ENCODE data around the gene YEATS2. TPM values are rescaled to one million over a fixed set of nuclear protein-coding genes. Genes with fewer than 3 reads are reported as not detected.

Gene YEATS2
- total RNA-seq, 1 donor from 2014 or later = 23.8 TPM

GRCh38 chr3:183854318-183855035 is 156.9 kb downstream of the YEATS2 start:
- H3K4me1 ChIP-seq = no peaks in the 10 kb centered on the region
- intact Hi-C loops (cut with DNase I) = no loop called here
- H3K4me3 ChIP-seq = no peak overlapping the region
- H3K27ac ChIP-seq = no peak overlapping the region
- TF ChIP-seq POLR2AphosphoS5 (IDR thresholded peaks at IDR 0.05; ENCODE audit: insufficient read depth in 1 of 2, low read depth in 1 of 2) (no peak), POLR2A (IDR thresholded peaks at IDR 0.05) (no peak), CTCF (IDR thresholded peaks at IDR 0.05) (no peak)
- DNase-seq (ENCODE audit: extremely low spot score in 2 of 2) = no peak
- H3K36me3 ChIP-seq = peaks cover 0 to 12% of the 10 kb centered on the region in 2 donors
- H3K9me3 ChIP-seq = no peaks in the 10 kb centered on the region
- no peaks in the 10 kb centered on the region for H3K27me3 ChIP-seq

GRCh38 chr3:183857863-183858262 is 160.3 kb downstream of the YEATS2 start:
- Histone ChIP-seq H3K27ac (no peak overlapping the region), H3K27me3 (no peaks in the 10 kb centered on the region), H3K4me1 (no peaks in the 10 kb centered on the region), H3K36me3 (peaks cover 0 to 42% of the 10 kb centered on the region in 2 donors), H3K9me3 (no peaks in the 10 kb centered on the region), H3K4me3 (no peak overlapping the region)
- DNase-seq (ENCODE audit: extremely low spot score in 2 of 2) = no peak
- intact Hi-C loops (cut with DNase I) = no loop called here
- TF ChIP-seq CTCF (IDR thresholded peaks at IDR 0.05) = no peak
- TF ChIP-seq POLR2A (IDR thresholded peaks at IDR 0.05) = no peak
- no peak for TF ChIP-seq POLR2AphosphoS5 (IDR thresholded peaks at IDR 0.05; ENCODE audit: insufficient read depth in 1 of 2, low read depth in 1 of 2)

Other genes starting within 250 kb of the YEATS2 start
- 1.7 TPM for gene KLHL6, start 142.1 kb upstream of the YEATS2 start, total RNA-seq
- 53.5 TPM for gene KLHL24, start 62.2 kb upstream of the YEATS2 start, total RNA-seq
- not detected for gene MAP6D1, start 127.8 kb downstream of the YEATS2 start, total RNA-seq
- 36.6 TPM for gene PARL, start 187.1 kb downstream of the YEATS2 start, total RNA-seq